ENCODE results near the gene PTDSS2. TPM values are rescaled to one million over a fixed set of nuclear protein-coding genes. Genes with fewer than 3 reads are reported as not detected.

Gene PTDSS2
- total RNA-seq, 1 experiment from 2014 or later = 49.5 TPM

DNA sequence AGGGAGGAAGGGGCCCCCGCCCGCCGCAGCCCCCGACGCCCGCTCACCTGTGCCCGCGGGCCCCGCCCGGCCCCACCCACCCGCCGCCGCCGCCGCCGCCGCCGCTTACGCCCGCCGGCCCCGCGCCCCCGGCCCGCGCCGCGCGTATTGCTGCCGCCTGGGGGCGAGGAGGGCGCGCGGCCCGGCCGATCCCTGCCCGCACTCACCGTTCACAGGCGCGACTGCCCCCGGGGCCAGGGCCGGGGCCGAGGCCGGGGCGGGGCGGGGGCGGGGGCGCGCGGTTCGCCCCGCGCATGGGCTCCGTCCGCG is 85.1 kb downstream of the PTDSS2 start:
- peaks cover 22% of the 10 kb centered on the region for H3K27me3 Mint-ChIP-seq (ENCODE audit: low read depth)
- H3K27ac Mint-ChIP-seq = no peak overlapping the region
- peaks cover 5% of the 10 kb centered on the region; the same call in 1 of the 2 replicates for H3K36me3 Mint-ChIP-seq
- no peak overlapping the region for H3K4me3 Mint-ChIP-seq
- no peaks in the 10 kb centered on the region for H3K9me3 Mint-ChIP-seq
- peak; percentile 9 for ATAC-seq
- no peak for DNase-seq (ENCODE audit: low spot score)
- ChIA-PET POLR2A (interaction anchor here (1.6 kb wide), 1 partner anchor 19 kb away, joined by 5 read pairs; no protein-coding TSS in a partner anchor), CTCF (interaction anchor here (1.2 to 3.1 kb wide), 5 partner anchors 16 to 284 kb away, joined by 3 to 22 read pairs (median 4); partner anchors contain the start of gene RNH1)
- TF ChIP-seq HMGXB4 (CRISPR knock-in tag; IDR thresholded peaks at IDR 0.05) = no peak
- TF ChIP-seq, protein P1, sequence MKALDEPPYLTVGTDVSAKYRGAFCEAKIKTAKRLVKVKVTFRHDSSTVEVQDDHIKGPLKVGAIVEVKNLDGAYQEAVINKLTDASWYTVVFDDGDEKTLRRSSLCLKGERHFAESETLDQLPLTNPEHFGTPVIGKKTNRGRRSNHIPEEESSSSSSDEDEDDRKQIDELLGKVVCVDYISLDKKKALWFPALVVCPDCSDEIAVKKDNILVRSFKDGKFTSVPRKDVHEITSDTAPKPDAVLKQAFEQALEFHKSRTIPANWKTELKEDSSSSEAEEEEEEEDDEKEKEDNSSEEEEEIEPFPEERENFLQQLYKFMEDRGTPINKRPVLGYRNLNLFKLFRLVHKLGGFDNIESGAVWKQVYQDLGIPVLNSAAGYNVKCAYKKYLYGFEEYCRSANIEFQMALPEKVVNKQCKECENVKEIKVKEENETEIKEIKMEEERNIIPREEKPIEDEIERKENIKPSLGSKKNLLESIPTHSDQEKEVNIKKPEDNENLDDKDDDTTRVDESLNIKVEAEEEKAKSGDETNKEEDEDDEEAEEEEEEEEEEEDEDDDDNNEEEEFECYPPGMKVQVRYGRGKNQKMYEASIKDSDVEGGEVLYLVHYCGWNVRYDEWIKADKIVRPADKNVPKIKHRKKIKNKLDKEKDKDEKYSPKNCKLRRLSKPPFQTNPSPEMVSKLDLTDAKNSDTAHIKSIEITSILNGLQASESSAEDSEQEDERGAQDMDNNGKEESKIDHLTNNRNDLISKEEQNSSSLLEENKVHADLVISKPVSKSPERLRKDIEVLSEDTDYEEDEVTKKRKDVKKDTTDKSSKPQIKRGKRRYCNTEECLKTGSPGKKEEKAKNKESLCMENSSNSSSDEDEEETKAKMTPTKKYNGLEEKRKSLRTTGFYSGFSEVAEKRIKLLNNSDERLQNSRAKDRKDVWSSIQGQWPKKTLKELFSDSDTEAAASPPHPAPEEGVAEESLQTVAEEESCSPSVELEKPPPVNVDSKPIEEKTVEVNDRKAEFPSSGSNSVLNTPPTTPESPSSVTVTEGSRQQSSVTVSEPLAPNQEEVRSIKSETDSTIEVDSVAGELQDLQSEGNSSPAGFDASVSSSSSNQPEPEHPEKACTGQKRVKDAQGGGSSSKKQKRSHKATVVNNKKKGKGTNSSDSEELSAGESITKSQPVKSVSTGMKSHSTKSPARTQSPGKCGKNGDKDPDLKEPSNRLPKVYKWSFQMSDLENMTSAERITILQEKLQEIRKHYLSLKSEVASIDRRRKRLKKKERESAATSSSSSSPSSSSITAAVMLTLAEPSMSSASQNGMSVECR (CRISPR knock-in tag; IDR thresholded peaks at IDR 0.05; ENCODE audit: borderline replicate concordance) = no peak
- H3K4me1 Mint-ChIP-seq = no peaks in the 10 kb centered on the region

GRCh38 chr11:535519-536454 is 85.7 kb downstream of the PTDSS2 start, which contains the start of gene HRAS:
HRAS (minus strand) TSS chr11:535576.
- Mint-ChIP-seq H3K27ac (no peak within 1 kb of the TSS; the same call in 1 of the 2 replicates), H3K4me1 (no peaks in the 10 kb centered on the region), H3K27me3 (ENCODE audit: low read depth) (peaks cover 22% of the 10 kb centered on the region), H3K9me3 (no peaks in the 10 kb centered on the region), H3K4me3 (peak within 1 kb of the TSS; percentile 87), H3K36me3 (peaks cover 5% of the 10 kb centered on the region; the same call in 1 of the 2 replicates)
- peak; percentile 92 for ATAC-seq
- ChIA-PET CTCF (interaction anchor here (1.2 to 3.1 kb wide), 6 partner anchors 17 to 285 kb away, joined by 3 to 22 read pairs (median 4); partner anchors contain the start of gene RNH1), POLR2A (interaction anchor here (0.6 to 1.6 kb wide), 2 partner anchors 19 to 119 kb away, joined by 4 to 5 read pairs; no protein-coding TSS in a partner anchor)
- peak; percentile 95 for DNase-seq (ENCODE audit: low spot score)
- TF ChIP-seq NFATC4 (CRISPR knock-in tag; IDR thresholded peaks at IDR 0.05) = no peak
- TF ChIP-seq, protein P2, sequence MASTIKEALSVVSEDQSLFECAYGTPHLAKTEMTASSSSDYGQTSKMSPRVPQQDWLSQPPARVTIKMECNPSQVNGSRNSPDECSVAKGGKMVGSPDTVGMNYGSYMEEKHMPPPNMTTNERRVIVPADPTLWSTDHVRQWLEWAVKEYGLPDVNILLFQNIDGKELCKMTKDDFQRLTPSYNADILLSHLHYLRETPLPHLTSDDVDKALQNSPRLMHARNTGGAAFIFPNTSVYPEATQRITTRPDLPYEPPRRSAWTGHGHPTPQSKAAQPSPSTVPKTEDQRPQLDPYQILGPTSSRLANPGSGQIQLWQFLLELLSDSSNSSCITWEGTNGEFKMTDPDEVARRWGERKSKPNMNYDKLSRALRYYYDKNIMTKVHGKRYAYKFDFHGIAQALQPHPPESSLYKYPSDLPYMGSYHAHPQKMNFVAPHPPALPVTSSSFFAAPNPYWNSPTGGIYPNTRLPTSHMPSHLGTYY (CRISPR knock-in tag; IDR thresholded peaks at IDR 0.05) = no peak
- no peak for TF ChIP-seq OVOL2 (CRISPR knock-in tag; IDR thresholded peaks at IDR 0.05; ENCODE audit: borderline replicate concordance)
- TF ChIP-seq GTF2I (CRISPR knock-in tag; conservative IDR thresholded peaks at IDR 0.05) = no peak
- TF ChIP-seq ZMAT4 (CRISPR knock-in tag; IDR thresholded peaks at IDR 0.05) = no peak
- TF ChIP-seq, protein P3, sequence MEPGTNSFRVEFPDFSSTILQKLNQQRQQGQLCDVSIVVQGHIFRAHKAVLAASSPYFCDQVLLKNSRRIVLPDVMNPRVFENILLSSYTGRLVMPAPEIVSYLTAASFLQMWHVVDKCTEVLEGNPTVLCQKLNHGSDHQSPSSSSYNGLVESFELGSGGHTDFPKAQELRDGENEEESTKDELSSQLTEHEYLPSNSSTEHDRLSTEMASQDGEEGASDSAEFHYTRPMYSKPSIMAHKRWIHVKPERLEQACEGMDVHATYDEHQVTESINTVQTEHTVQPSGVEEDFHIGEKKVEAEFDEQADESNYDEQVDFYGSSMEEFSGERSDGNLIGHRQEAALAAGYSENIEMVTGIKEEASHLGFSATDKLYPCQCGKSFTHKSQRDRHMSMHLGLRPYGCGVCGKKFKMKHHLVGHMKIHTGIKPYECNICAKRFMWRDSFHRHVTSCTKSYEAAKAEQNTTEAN (CRISPR knock-in tag; IDR thresholded peaks at IDR 0.05) = no peak
- no peak for TF ChIP-seq NR1H2 (CRISPR knock-in tag; IDR thresholded peaks at IDR 0.05)
- TF ChIP-seq TCF7 (CRISPR knock-in tag; IDR thresholded peaks at IDR 0.05; ENCODE audit: low read depth) = no peak
- TF ChIP-seq, protein P4, sequence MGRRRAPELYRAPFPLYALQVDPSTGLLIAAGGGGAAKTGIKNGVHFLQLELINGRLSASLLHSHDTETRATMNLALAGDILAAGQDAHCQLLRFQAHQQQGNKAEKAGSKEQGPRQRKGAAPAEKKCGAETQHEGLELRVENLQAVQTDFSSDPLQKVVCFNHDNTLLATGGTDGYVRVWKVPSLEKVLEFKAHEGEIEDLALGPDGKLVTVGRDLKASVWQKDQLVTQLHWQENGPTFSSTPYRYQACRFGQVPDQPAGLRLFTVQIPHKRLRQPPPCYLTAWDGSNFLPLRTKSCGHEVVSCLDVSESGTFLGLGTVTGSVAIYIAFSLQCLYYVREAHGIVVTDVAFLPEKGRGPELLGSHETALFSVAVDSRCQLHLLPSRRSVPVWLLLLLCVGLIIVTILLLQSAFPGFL (CRISPR knock-in tag; IDR thresholded peaks at IDR 0.05; ENCODE audit: borderline replicate concordance) = no peak
- TF ChIP-seq ZNF219 (CRISPR knock-in tag; IDR thresholded peaks at IDR 0.05; ENCODE audit: borderline replicate concordance) = no peak; the same call in 1 of the 2 replicates
- TF ChIP-seq SMAD3 (CRISPR knock-in tag; IDR thresholded peaks at IDR 0.05; ENCODE audit: borderline replicate concordance) = no peak
- no peak for TF ChIP-seq EMX1 (CRISPR knock-in tag; IDR thresholded peaks at IDR 0.05)
- TF ChIP-seq TP53 (CRISPR knock-in tag; IDR thresholded peaks at IDR 0.05) = no peak
- TF ChIP-seq CBFB (CRISPR knock-in tag; IDR thresholded peaks at IDR 0.05; ENCODE audit: low read depth) = no peak
- 0 out of 2 replicates have a peak, but pooled peaks have one; percentile 21 for TF ChIP-seq ETV6 (CRISPR knock-in tag; IDR thresholded peaks at IDR 0.05)
- TF ChIP-seq CREB1 (CRISPR knock-in tag; IDR thresholded peaks at IDR 0.05) = no peak
- TF ChIP-seq AR (CRISPR knock-in tag; IDR thresholded peaks at IDR 0.05) = no peak
- TF ChIP-seq JUN (CRISPR knock-in tag; IDR thresholded peaks at IDR 0.05) = no peak
